A673 (cell line): ENCODE data around the gene APOC1. TPM values are rescaled to one million over a fixed set of nuclear protein-coding genes. Genes with fewer than 3 reads are reported as not detected.

Experiments used
- BruUV-seq: library from RNA; stranded (reverse); fragments of 400-500 nt; replicated peaks from 2 replicates; lab custom pipeline; 2021; lab: Mats Ljungman, UMichigan
- CTCF ChIA-PET: fragments of 300-600 bp; sonication (Branson Sonifier 250); formaldehyde crosslinking; loops from one replicate; lab custom pipeline; 2022; ENCODE audit warnings: antibody characterized with exemption; lab: Charles Lee
- POLR2A ChIA-PET: fragments of 300-600 bp; sonication (Branson Sonifier 250); formaldehyde crosslinking; loops from one replicate; lab custom pipeline; 2022; ENCODE audit warnings: antibody characterized with exemption; ENCODE audit not compliant: low non-redundant PET; lab: Charles Lee
- DNase-seq: peaks from one replicate; pipeline ENCODE4 v3.0.0-alpha.2; 2015; ENCODE audit warnings: low spot score
- H3K27ac ChIP-seq: fragments of 200-600 bp; sonication (generic); 2 replicates; pipeline ENCODE4 v1.5.1; 2016; ENCODE audit warnings: mixed run types, low read depth, mild to moderate bottlenecking, mixed read lengths, antibody characterized with exemption, low read length; ENCODE audit not compliant: poor library complexity, severe bottlenecking
- H3K27me3 ChIP-seq: fragments of 200-600 bp; sonication (generic); replicated peaks from 2 replicates; pipeline ENCODE4 v1.6.1; 2017; ENCODE audit warnings: mixed run types, low read depth, mild to moderate bottlenecking, mixed read lengths, antibody characterized with exemption, low read length; ENCODE audit not compliant: insufficient read depth, poor library complexity
- H3K36me3 ChIP-seq: fragments of 200-600 bp; sonication (generic); 2 replicates; pipeline ENCODE4 v1.6.1; 2016; ENCODE audit warnings: mixed run types, mild to moderate bottlenecking, mixed read lengths, antibody characterized with exemption, low read length; ENCODE audit not compliant: insufficient read depth, poor library complexity, severe bottlenecking
- H3K4me1 ChIP-seq: fragments of 200-600 bp; sonication (generic); 2 replicates; pipeline ENCODE4 v1.6.1; 2017; ENCODE audit warnings: mixed run types, mild to moderate bottlenecking, mixed read lengths, antibody characterized with exemption, low read length; ENCODE audit not compliant: insufficient read depth, poor library complexity, severe bottlenecking
- H3K4me3 ChIP-seq: fragments of 200-600 bp; sonication (generic); 2 replicates; pipeline ENCODE4 v1.5.1; 2016; ENCODE audit warnings: low read depth, mixed run types, mild to moderate bottlenecking, mixed read lengths, low read length; ENCODE audit not compliant: poor library complexity, severe bottlenecking
- H3K9me3 ChIP-seq: fragments of 200-600 bp; sonication (generic); 2 replicates; pipeline ENCODE4 v1.6.1; 2016; ENCODE audit warnings: mixed run types, low read depth, mild to moderate bottlenecking, mixed read lengths, antibody characterized with exemption, low read length; ENCODE audit not compliant: poor library complexity, severe bottlenecking
- CTCF ChIP-seq: fragments of 300-800, 200-600 bp; sonication (generic); conservative IDR thresholded peaks from 2 replicates; pipeline ENCODE4 v1.5.1; 2017; ENCODE audit warnings: low read depth, mild to moderate bottlenecking, antibody characterized with exemption, low read length, moderate library complexity, mixed read lengths
- EZH2 ChIP-seq: fragments of 200-600 bp; sonication (generic); IDR thresholded peaks from 2 replicates; pipeline ENCODE4 v1.6.1; 2017; ENCODE audit warnings: borderline replicate concordance, low read depth, mild to moderate bottlenecking, mixed read lengths, antibody characterized with exemption, low read length; ENCODE audit not compliant: poor library complexity, severe bottlenecking
- intact Hi-C: fragments of 100-400 bp; cut with micrococcal nuclease; formaldehyde crosslinking; loops from one replicate; pipeline ENCODE4 v1.10.0; 2022; ENCODE audit not compliant: unreplicated experiment
- total RNA-seq: library from RNA; stranded (reverse); gene quantifications from 2 replicates; pipeline ENCODE4 v1.2.3, GENCODE V29; 2021

Gene APOC1
- total RNA-seq, 1 experiment from 2014 or later: 5.5 TPM

- ChIA-PET CTCF (no interaction called here), POLR2A (no interaction called here)
- no peaks in the 10 kb centered on the region for H3K27me3 ChIP-seq
- peaks cover 9% of the 10 kb centered on the region for H3K36me3 ChIP-seq
- TF ChIP-seq EZH2 (no peak), CTCF (no peak)
- intact Hi-C loops: no loop called here
- H3K4me1 ChIP-seq: no peaks in the 10 kb centered on the region
- no peak for DNase-seq
- BruUV-seq: no TSS peak
- H3K27ac ChIP-seq: no peak overlapping the region
- H3K4me3 ChIP-seq: no peak overlapping the region
- H3K9me3 ChIP-seq: no peaks in the 10 kb centered on the region
Measured at GRCh38 chr19:44867578-44867977, 46.8 kb upstream of the APOC1 start.

- CTCF ChIA-PET: interaction anchor here (0.7 kb wide), 1 partner anchor 299 kb away, joined by 4 read pairs; no protein-coding TSS in a partner anchor
- BruUV-seq: no TSS peak
- H3K27ac ChIP-seq: no peak overlapping the region
- intact Hi-C loops: no loop called here
- H3K27me3 ChIP-seq: no peaks in the 10 kb centered on the region
- no peaks in the 10 kb centered on the region for H3K4me1 ChIP-seq
- H3K9me3 ChIP-seq: no peaks in the 10 kb centered on the region
- DNase-seq: no peak
- no peak overlapping the region for H3K4me3 ChIP-seq
- POLR2A ChIA-PET: interaction anchor here (0.6 kb wide), 1 partner anchor 953 kb away, joined by 3 read pairs; no protein-coding TSS in a partner anchor
- H3K36me3 ChIP-seq: peaks cover 29% of the 10 kb centered on the region
- TF ChIP-seq CTCF: no peak
- no peak for TF ChIP-seq EZH2
Measured at GRCh38 chr19:44869733-44870470, 44.5 kb upstream of the APOC1 start.

GRCh38 chr19:44871809-44872208, 42.6 kb upstream of the APOC1 start:
- no peak overlapping the region for H3K27ac ChIP-seq
- H3K36me3 ChIP-seq: peaks cover 40% of the 10 kb centered on the region
- intact Hi-C loops: no loop called here
- no peaks in the 10 kb centered on the region for H3K4me1 ChIP-seq
- no peaks in the 10 kb centered on the region for H3K9me3 ChIP-seq
- DNase-seq: no peak
- no peaks in the 10 kb centered on the region for H3K27me3 ChIP-seq
- H3K4me3 ChIP-seq: no peak overlapping the region
- ChIA-PET POLR2A (no interaction called here), CTCF (no interaction called here)
- no peak for TF ChIP-seq EZH2
- no peak for TF ChIP-seq CTCF
- BruUV-seq: no TSS peak
